NCI-H1092 treated with DMSO at 0.1 percent for 48 hours (cell line): ENCODE measurements around the gene PDIA6.
"Not testable (repeated sequence)": the region's sequence is repeated elsewhere in the genome, so short reads cannot be mapped to it uniquely, and the experiment has no call there.

Experiments used
- DNase-seq: peaks from one replicate; lab custom pipeline; 2025; lab: John Stamatoyannopoulos, UW

Gene PDIA6

GRCh38 chr2:10810202-10811161 lies 2.1 kb downstream of the PDIA6 start:
- DNase-seq = no peak

- DNase-seq = no peak
Observed at GRCh38 chr2:10806543-10806942, 6.0 kb downstream of the PDIA6 start.

GRCh38 chr2:10805990-10806389 lies 6.6 kb downstream of the PDIA6 start:
- not testable (repeated sequence) for DNase-seq

GRCh38 chr2:10802657-10803056 lies 9.9 kb downstream of the PDIA6 start:
- no peak for DNase-seq

GRCh38 chr2:10800163-10800562 lies 12.4 kb downstream of the PDIA6 start:
- DNase-seq = no peak

- DNase-seq = no peak
Observed at GRCh38 chr2:10798783-10799182, 13.8 kb downstream of the PDIA6 start.

GRCh38 chr2:10796703-10797102 lies 15.9 kb downstream of the PDIA6 start:
- DNase-seq = no peak

- DNase-seq = no peak
Observed at GRCh38 chr2:10795508-10796046, 17.0 kb downstream of the PDIA6 start.

GRCh38 chr2:10794876-10795275 lies 17.7 kb downstream of the PDIA6 start:
- no peak for DNase-seq

GRCh38 chr2:10793816-10794215 lies 18.8 kb downstream of the PDIA6 start:
- no peak for DNase-seq

GRCh38 chr2:10792660-10793400 lies 19.8 kb downstream of the PDIA6 start:
- DNase-seq = no peak

- no peak for DNase-seq
Observed at GRCh38 chr2:10792001-10792634, 20.5 kb downstream of the PDIA6 start.

GRCh38 chr2:10790228-10790973 lies 22.2 kb downstream of the PDIA6 start:
- no peak for DNase-seq

- DNase-seq = no peak
Observed at GRCh38 chr2:10788855-10789254, 23.7 kb downstream of the PDIA6 start.

GRCh38 chr2:10787176-10787968 lies 25.2 kb downstream of the PDIA6 start:
- DNase-seq = no peak

GRCh38 chr2:10786240-10786982 lies 26.2 kb downstream of the PDIA6 start:
- no peak for DNase-seq

- no peak for DNase-seq
Observed at GRCh38 chr2:10785260-10785659, 27.3 kb downstream of the PDIA6 start.

- no peak for DNase-seq
Observed at GRCh38 chr2:10784719-10785118, 27.9 kb downstream of the PDIA6 start.

- DNase-seq = no peak
Observed at GRCh38 chr2:10783421-10783820, 29.2 kb downstream of the PDIA6 start.

GRCh38 chr2:10781746-10782145 lies 30.8 kb downstream of the PDIA6 start:
- no peak for DNase-seq
